Motor neuron (in vitro differentiated cells): ENCODE results near the gene BCAS3. TPM values are rescaled to one million over a fixed set of nuclear protein-coding genes. Genes with fewer than 3 reads are reported as not detected.
"Not testable (repeated sequence)": the region's sequence is repeated elsewhere in the genome, so short reads cannot be mapped to it uniquely, and the experiment has no call there.

ENCODE experiments used
- ATAC-seq, 8 experiments: fragments of 200-7000 bp; cut with Tn5 transposase; replicated peaks in 6 of 8; 2 replicates each; pipeline ENCODE4 v1.8.0; 2021; ENCODE audit warnings: mild to moderate bottlenecking in 8 of 8, moderate library complexity in 8 of 8
- H3K27ac ChIP-seq, 2 donors: fragments of 250-450 bp; sonication (Bioruptor Pico); 2 replicates each; pipeline ENCODE4 v1.9.0; 2021; ENCODE audit warnings: antibody characterized with exemption in 2 of 2, mild to moderate bottlenecking in 2 of 2, moderate library complexity in 1 of 2
- H3K4me1 ChIP-seq, 2 donors: fragments of 250-450 bp; sonication (Bioruptor Pico); replicated peaks in 1 of 2; 2 replicates each; pipeline ENCODE4 v1.6.1; 2021; ENCODE audit warnings: antibody characterized with exemption in 2 of 2, mild to moderate bottlenecking in 2 of 2, moderate library complexity in 1 of 2
- H3K4me3 ChIP-seq, 5 donors: fragments of 250-450 bp; sonication (Bioruptor Pico); 2 replicates each; pipeline ENCODE4 v1.9.0; 2021; ENCODE audit warnings: antibody characterized with exemption in 5 of 5, mild to moderate bottlenecking in 5 of 5, moderate library complexity in 4 of 5
- WGBS, 10 experiments: fragments of 450-650 bp; shearing (Covaris generic); methylation state at CpG; one replicate each; pipeline ENCODE4 v1.0.0; 2022; 5-methylcytosine and 5-hydroxymethylcytosine counted together
- in situ Hi-C, 9 experiments: fragments of 400-800 bp; cut with MboI; loops; one replicate each; pipeline ENCODE4 v1.15.0; 2021; ENCODE audit warnings: low sequenced_read_pairs in 9 of 9, low pct_unique_long_range_greater_than_20kb in 2 of 9; ENCODE audit not compliant: unreplicated experiment in 9 of 9
- total RNA-seq, 8 experiments: library from RNA; unstranded; fragments of 300-600 nt; gene quantifications; 2 replicates each; pipeline versions ENCODE4 v1.2.3 to v1.2.4, GENCODE V29; 2022

The BCAS3 gene
- total RNA-seq, 8 experiments from 2014 or later: 18.1 to 45.4 (median 26.8) TPM

DNA sequence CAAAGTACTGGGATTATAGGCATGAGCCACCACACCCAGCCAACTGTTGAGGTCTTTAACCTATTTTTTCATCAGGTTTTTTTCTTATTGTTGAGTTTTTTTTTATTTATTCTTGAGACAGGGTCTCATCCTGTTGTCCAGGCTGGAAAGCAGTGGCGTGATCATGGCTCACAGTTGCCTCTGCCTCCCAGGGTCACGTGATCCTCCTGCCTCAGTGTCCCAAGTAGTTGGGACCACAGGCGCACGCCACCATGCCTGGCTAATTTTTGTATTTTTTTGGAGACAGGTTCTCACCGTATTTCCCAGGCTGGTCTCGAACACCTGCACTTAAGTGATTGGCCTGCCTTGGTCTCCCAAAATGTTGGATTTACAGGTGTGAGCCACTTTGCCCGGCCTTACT, 95.9 kb downstream of the BCAS3 start:
- WGBS, 10 experiments: 54 to 100% (median 93%) methylated on average over 1 to 7 of the region's 7 CpGs; no CpG with 5 or more reads in 1 of the 10 experiments
- in situ Hi-C loops: no loop called here
- Histone ChIP-seq H3K4me3 (no peak overlapping the region), H3K4me1 (no peaks in the 10 kb centered on the region), H3K27ac (no peak overlapping the region)
- no peak for ATAC-seq

DNA sequence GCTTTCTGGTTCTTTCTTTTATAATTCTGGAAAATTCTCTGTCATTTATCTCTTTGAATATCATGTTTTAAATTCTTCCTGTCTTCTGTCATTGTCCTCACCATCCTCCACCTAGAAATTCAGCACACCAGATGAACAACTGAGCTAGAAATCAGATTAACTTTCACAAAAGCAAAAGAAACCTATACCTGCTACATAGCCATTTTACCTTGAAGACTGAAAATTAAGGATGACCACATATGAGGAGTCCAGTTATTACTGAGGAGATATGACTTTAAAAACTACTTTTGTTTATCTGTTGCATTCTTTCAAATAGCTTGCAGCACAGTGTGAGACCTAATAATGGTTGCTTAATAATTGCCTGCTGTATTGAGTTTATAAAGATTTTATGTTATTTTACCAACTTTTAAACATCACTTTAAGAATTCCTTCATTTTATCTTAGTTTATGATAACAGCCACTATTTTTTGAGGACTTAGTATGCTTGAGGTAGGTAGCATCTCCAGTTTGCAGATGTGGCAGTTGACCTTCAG, 104.3 kb downstream of the BCAS3 start:
- no peak for ATAC-seq

DNA sequence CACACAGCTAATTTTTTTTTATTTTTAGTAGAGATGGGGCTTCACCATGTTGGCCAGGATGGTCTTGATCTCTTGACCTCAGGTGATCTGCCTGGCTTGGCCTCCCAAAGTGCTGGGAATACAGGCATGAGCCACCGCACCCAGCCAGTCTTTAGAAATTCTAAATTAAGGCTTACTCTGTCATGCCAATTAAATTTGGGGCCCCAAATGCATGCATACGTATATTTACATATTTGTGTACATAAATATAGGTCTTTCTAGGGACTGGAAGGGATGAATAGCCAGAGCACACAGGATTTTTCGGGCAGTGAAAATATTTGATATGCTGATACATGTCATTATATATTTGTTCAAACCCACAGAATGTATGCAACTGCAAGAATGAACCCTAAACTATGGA, 105.1 kb downstream of the BCAS3 start:
- Histone ChIP-seq H3K4me1 (no peaks in the 10 kb centered on the region), H3K4me3 (no peak overlapping the region), H3K27ac (no peak overlapping the region)
- in situ Hi-C loops: no loop called here
- 0 to 100% (median 71%) methylated on average over 1 to 3 of the region's 3 CpGs; no CpG with 5 or more reads in 2 of the 10 experiments for WGBS, 10 experiments
- ATAC-seq: peak in 1 of 8 experiments; percentile 74

More for the DNA sequence above, 104.3 kb downstream of the BCAS3 start:
- Histone ChIP-seq H3K27ac (no peak overlapping the region), H3K4me1 (no peaks in the 10 kb centered on the region), H3K4me3 (no peak overlapping the region)
- in situ Hi-C loops: no loop called here

DNA sequence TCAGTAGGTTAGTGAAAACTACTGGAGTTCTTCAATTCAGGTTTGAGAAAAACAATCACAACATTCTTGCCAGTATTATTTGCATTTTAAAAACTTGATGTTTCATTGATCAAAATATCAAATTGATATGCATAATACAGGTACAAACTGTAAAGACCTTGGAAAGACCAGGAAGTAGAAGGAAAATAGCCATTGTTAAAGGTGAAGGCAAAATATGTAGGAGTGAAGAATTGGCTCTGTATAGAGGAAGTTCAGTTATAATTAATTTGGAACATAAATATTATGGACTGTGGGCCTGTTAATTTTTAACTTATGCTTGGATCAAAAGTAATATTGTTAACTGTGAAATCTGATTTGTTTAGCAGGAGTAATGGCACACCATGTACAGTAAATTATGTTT, 112.6 kb downstream of the BCAS3 start:
- no peaks in the 10 kb centered on the region for H3K4me1 ChIP-seq
- no peak overlapping the region for H3K27ac ChIP-seq
- no peak for ATAC-seq
- H3K4me3 ChIP-seq: no peak overlapping the region
- in situ Hi-C loops: no loop called here

DNA sequence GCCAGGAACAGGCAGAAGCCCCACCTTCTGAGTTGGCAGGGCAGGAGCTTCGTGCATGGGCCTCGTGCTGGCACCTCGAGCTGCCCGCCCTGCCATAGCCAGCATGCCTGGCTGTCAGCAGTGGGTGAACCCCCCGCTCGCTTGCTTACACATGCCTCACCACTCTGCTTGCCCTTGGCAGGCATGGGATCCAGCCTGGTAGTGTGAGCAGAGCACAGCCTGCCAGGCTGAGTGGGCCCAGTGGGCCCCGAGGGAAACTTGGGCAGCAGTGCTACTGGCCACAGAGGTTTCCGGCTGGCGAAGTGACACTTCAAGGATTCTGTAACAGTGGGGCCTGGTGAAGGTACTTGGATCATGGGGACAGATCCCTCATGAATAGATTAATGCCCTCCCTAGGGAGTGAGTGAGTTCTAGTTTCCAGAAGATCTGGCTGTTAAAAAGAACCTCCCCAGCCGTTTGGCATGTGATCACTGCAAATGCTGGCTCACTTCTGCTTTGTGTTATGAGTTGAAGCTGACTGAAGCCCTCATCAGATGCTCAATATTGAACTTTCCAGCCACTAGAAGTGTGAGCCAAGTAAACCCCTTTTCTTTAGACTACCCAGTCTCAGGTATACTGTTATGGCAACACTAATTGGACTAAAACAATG, 114.7 kb downstream of the BCAS3 start:
- H3K4me3 ChIP-seq: no peak overlapping the region
- in situ Hi-C loops: no loop called here
- H3K27ac ChIP-seq: no peak overlapping the region
- 0 to 92% (median 53%) methylated on average over 1 to 6 of the region's 10 CpGs; no CpG with 5 or more reads in 2 of the 10 experiments for WGBS, 10 experiments
- H3K4me1 ChIP-seq: no peaks in the 10 kb centered on the region
- ATAC-seq: peak in 2 of 8 experiments; percentile 59 to 61

DNA sequence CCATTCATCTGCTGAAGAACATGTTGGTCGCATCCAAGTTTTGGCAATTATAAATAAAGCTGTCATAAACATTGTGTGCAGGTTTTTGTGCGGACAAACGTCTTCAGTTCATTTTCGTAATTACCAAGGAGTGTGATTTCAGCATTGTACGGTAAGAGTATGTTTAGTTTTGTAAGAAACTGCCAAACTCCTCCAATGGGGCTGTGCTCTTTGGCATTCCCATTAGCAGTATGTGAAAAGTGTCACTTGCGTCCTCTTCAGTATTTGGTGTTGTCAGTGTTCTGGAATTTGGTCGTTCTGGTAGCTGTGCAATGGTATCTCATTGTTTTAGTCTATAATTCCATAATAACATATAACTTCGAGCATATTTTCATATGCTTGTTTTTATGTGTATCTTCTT, 120.9 kb downstream of the BCAS3 start:
- WGBS, 10 experiments: 76 to 100% (median 88%) methylated on average over 1 to 8 of the region's 8 CpGs
- no peak overlapping the region for H3K4me3 ChIP-seq
- no peak for ATAC-seq
- in situ Hi-C loops: no loop called here
- no peak overlapping the region for H3K27ac ChIP-seq
- H3K4me1 ChIP-seq: no peaks in the 10 kb centered on the region

DNA sequence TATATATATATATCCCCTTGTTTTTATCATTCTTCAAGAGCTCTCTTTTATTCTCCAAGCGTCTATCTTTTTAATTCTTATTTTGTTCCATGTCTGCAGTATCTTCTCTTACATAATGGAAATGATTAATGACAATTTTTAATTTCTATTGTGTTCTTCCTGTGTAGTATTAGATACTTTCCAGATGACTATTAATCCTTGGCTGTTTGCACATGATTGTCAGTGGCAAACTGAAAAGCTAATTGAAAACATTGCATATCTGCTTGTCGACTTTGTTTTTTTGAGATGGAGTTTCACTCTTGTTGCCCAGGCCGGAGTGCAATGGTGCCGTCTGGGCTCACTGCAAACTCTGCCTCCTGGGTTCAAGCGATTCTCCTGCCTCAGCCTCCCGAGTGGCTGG, 124.7 kb downstream of the BCAS3 start:
- WGBS, 10 experiments: 24 to 100% (median 90%) methylated on average over 1 to 5 of the region's 6 CpGs; no CpG with 5 or more reads in 1 of the 10 experiments
- Histone ChIP-seq H3K4me3 (no peak overlapping the region), H3K4me1 (no peaks in the 10 kb centered on the region), H3K27ac (no peak overlapping the region)
- in situ Hi-C loops: no loop called here
- no peak for ATAC-seq

DNA sequence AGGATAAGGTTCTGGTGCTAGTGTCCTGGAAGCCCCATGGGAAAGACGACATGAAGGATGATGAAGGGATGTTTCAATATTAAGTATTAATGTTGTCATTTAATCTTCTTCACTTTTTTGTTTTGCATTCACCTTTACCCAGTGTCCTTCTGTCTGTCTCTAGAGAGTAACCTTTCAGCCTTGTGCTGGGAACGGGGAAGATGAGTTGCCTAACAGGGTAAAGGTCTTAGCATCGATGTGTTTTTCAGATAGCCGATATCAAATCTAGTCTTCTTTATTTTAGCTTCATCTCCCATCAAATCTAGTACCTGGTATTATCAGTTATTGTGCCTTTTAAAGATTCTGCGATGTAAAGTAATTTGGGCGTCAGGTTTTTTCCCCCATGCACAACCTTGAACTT, 125.4 kb downstream of the BCAS3 start:
- 73 to 100% (median 95%) methylated on average over 1 to 6 of the region's 6 CpGs for WGBS, 10 experiments

DNA sequence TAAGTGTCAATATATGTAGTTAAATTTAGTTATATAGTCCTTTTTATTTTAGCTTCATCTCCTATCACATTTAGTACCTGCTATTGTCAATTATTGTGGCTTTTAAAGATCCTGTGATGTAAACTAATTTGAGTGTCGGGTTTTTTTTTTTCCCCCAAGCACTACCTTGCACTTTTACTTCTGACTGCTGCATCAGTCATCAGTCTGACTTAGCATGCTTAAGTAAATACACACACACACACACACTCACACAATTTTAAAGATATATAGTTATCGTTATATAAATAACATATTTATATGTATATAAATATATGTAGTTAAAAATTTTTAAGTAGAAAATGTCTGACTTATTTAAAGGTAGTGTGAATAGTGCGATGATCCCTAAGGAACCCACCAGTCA, 127.2 kb downstream of the BCAS3 start:
- ATAC-seq: no peak
- Histone ChIP-seq H3K27ac (no peak overlapping the region), H3K4me3 (no peak overlapping the region), H3K4me1 (no peaks in the 10 kb centered on the region)
- in situ Hi-C loops: no loop called here
- 80 to 100% (median 96%) methylated on average over 1 to 3 of the region's 3 CpGs for WGBS, 10 experiments

More for the DNA sequence above, 125.4 kb downstream of the BCAS3 start:
- H3K4me1 ChIP-seq: no peaks in the 10 kb centered on the region
- ATAC-seq: no peak
- no peak overlapping the region for H3K4me3 ChIP-seq
- H3K27ac ChIP-seq: no peak overlapping the region
- in situ Hi-C loops: no loop called here

DNA sequence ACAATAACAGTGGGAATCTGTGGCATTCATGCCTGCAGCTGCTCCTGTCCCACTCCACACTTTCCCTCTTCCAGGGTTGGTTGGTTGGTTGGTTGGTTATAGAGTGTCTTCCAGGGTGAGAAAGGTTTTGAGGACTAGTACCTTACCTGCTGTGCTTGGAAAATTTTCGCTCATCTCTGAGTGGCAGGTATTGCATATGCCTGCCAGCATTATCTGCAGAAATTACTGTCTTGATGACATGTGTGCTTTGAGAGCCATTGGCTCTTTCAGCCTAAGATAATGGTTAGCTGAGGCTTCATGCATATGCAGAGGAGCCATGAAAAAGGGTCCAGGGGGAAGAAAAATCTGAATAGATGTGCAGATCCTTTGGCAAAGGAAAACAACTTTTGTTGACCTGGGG, 131.8 kb downstream of the BCAS3 start:
- Histone ChIP-seq H3K4me3 (no peak overlapping the region), H3K4me1 (no peaks in the 10 kb centered on the region), H3K27ac (no peak overlapping the region)
- no peak for ATAC-seq
- 80 to 100% (median 100%) methylated on average over 1 of the region's 1 CpG; no CpG with 5 or more reads in 4 of the 10 experiments for WGBS, 10 experiments
- in situ Hi-C loops: no loop called here

DNA sequence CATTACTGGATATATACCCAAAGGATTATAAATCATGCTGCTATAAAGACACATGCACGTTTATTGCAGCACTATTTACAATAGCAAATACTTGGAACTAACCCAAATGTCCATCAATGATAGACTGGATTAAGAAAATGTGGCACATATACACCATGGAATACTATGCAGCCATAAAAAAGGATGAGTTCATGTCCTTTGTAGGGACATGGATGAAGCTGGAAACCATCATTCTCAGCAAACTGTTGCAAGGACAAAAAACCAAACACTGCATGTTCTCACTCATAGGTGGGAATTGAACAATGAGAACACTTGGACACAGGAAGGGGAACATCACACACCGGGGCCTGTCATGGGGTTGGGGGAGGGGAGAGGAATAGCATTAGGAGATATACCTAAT, 137.3 kb downstream of the BCAS3 start:
- WGBS, 10 experiments: 50 to 100% methylated on average over 1 of the region's 2 CpGs; no CpG with 5 or more reads in 8 of the 10 experiments
- in situ Hi-C loops, H3K4me3 ChIP-seq, H3K4me1 ChIP-seq, ATAC-seq, H3K27ac ChIP-seq: not testable (repeated sequence)

DNA sequence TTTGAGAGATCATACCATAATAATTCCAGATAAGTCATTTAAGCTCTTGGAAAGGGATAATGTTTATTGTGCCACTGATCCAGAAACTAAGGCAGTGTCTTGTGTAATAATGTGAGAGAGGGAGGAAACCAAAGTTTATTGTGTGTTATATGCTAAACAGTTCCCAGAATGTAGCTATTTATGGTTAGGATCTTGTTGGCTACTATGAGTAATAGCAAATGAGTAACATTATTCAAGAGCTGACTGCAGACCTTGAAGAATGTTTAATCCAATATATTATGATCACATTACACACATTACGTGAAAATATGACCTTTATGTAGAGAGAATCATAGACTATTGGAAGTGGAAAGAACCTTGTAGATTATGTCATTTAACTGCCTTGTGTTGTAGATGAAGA, 139.5 kb downstream of the BCAS3 start:
- in situ Hi-C loops: no loop called here
- WGBS, 10 experiments: 0 to 100% (median 60%) methylated on average over 1 of the region's 1 CpG; no CpG with 5 or more reads in 3 of the 10 experiments

DNA sequence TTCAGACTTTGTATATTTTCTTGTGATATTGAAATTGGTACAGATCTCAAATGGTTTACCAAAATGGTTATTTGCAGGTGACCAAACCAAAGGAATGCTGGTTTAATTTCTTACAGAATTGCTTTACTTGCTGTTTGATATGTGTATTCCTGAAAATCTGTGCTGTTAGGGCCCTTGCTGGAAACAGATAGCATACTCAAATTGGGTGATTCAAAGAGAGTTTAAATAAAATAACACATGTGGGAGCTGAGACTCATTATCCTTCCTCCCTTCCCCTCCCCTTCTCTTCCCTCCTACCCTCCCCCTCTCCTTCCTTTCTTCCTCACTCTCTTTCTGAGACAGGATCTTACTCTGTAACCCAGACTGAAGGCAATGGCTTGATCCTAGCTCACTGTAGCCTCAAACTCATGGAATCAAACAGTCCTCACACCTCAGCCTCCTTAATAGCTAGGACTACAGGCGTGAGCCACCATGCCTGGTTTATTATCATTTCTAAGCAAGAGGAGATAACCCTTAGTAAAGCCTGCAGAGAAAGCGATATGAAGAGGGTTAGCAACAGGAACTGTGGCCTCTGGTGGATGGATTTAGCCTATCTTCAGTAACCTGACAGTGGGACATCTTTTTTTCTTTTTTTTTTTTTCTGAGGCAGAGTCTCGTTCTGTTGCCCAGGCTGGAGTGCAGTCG, 141.9 kb downstream of the BCAS3 start:
- in situ Hi-C loops: no loop called here
- H3K27ac ChIP-seq: no peak overlapping the region
- ATAC-seq: no peak
- 72 to 100% (median 97%) methylated on average over 1 to 2 of the region's 4 CpGs; no CpG with 5 or more reads in 6 of the 10 experiments for WGBS, 10 experiments
- H3K4me1 ChIP-seq: no peaks in the 10 kb centered on the region
- H3K4me3 ChIP-seq: no peak overlapping the region

More for the DNA sequence above, 139.5 kb downstream of the BCAS3 start:
- ATAC-seq: peak in 6 of 8 experiments; percentile 21 to 99 (median 83)
- no peak overlapping the region for H3K4me3 ChIP-seq
- H3K4me1 ChIP-seq: no peaks in the 10 kb centered on the region
- no peak overlapping the region for H3K27ac ChIP-seq
